ENCODE data around the gene XRCC4. TPM values are rescaled to one million over a fixed set of nuclear protein-coding genes. Genes with fewer than 3 reads are reported as not detected.

The XRCC4 gene
- total and polyA plus RNA-seq, 2 of the 13 experiments (the other 11 are each of a cell fraction or from before 2014, with no cell fraction given), result 2.8 to 12.6 TPM

DNA sequence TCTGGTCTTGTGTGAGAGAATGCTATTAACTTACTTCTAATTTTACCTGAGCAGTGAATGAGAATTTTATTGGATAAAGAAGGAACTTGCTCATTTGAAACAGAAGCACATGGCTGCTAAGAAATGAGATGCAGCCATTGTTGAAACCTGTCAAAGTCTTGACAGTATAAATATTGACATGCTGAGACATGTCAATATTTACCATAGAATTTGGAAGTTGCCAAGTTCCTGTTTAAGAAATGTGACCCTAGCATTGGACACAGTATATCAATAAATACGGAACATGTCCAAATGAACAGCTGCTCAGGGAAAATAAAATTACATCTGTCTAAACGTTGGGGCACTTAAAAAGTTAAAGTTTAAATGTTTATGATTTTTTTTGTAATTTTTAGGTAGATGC lies 7.8 kb downstream of the XRCC4 start (continued):
- TF ChIP-seq, protein P1, sequence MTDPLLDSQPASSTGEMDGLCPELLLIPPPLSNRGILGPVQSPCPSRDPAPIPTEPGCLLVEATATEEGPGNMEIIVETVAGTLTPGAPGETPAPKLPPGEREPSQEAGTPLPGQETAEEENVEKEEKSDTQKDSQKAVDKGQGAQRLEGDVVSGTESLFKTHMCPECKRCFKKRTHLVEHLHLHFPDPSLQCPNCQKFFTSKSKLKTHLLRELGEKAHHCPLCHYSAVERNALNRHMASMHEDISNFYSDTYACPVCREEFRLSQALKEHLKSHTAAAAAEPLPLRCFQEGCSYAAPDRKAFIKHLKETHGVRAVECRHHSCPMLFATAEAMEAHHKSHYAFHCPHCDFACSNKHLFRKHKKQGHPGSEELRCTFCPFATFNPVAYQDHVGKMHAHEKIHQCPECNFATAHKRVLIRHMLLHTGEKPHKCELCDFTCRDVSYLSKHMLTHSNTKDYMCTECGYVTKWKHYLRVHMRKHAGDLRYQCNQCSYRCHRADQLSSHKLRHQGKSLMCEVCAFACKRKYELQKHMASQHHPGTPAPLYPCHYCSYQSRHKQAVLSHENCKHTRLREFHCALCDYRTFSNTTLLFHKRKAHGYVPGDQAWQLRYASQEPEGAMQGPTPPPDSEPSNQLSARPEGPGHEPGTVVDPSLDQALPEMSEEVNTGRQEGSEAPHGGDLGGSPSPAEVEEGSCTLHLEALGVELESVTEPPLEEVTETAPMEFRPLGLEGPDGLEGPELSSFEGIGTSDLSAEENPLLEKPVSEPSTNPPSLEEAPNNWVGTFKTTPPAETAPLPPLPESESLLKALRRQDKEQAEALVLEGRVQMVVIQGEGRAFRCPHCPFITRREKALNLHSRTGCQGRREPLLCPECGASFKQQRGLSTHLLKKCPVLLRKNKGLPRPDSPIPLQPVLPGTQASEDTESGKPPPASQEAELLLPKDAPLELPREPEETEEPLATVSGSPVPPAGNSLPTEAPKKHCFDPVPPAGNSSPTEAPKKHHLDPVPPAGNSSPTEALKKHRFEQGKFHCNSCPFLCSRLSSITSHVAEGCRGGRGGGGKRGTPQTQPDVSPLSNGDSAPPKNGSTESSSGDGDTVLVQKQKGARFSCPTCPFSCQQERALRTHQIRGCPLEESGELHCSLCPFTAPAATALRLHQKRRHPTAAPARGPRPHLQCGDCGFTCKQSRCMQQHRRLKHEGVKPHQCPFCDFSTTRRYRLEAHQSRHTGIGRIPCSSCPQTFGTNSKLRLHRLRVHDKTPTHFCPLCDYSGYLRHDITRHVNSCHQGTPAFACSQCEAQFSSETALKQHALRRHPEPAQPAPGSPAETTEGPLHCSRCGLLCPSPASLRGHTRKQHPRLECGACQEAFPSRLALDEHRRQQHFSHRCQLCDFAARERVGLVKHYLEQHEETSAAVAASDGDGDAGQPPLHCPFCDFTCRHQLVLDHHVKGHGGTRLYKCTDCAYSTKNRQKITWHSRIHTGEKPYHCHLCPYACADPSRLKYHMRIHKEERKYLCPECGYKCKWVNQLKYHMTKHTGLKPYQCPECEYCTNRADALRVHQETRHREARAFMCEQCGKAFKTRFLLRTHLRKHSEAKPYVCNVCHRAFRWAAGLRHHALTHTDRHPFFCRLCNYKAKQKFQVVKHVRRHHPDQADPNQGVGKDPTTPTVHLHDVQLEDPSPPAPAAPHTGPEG (CRISPR knock-in tag; IDR thresholded peaks at IDR 0.05), result no peak
- TF ChIP-seq TCF12 (IDR thresholded peaks at IDR 0.05) (no peak), TCF12 (CRISPR knock-in tag; IDR thresholded peaks at IDR 0.05) (no peak), ZNF136 (CRISPR knock-in tag; IDR thresholded peaks at IDR 0.05; ENCODE audit: low read depth) (no peak), POLR2G (IDR thresholded peaks at IDR 0.05; ENCODE audit: low read depth, low read length) (no peak), CBX5 (CRISPR knock-in tag; IDR thresholded peaks at IDR 0.05; ENCODE audit: borderline replicate concordance) (no peak)
- TF ChIP-seq, protein P2, sequence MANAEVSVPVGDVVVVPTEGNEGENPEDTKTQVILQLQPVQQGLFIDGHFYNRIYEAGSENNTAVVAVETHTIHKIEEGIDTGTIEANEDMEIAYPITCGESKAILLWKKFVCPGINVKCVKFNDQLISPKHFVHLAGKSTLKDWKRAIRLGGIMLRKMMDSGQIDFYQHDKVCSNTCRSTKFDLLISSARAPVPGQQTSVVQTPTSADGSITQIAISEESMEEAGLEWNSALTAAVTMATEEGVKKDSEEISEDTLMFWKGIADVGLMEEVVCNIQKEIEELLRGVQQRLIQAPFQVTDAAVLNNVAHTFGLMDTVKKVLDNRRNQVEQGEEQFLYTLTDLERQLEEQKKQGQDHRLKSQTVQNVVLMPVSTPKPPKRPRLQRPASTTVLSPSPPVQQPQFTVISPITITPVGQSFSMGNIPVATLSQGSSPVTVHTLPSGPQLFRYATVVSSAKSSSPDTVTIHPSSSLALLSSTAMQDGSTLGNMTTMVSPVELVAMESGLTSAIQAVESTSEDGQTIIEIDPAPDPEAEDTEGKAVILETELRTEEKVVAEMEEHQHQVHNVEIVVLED (CRISPR knock-in tag; IDR thresholded peaks at IDR 0.05; ENCODE audit: borderline replicate concordance), result no peak
- TF ChIP-seq, protein P3, sequence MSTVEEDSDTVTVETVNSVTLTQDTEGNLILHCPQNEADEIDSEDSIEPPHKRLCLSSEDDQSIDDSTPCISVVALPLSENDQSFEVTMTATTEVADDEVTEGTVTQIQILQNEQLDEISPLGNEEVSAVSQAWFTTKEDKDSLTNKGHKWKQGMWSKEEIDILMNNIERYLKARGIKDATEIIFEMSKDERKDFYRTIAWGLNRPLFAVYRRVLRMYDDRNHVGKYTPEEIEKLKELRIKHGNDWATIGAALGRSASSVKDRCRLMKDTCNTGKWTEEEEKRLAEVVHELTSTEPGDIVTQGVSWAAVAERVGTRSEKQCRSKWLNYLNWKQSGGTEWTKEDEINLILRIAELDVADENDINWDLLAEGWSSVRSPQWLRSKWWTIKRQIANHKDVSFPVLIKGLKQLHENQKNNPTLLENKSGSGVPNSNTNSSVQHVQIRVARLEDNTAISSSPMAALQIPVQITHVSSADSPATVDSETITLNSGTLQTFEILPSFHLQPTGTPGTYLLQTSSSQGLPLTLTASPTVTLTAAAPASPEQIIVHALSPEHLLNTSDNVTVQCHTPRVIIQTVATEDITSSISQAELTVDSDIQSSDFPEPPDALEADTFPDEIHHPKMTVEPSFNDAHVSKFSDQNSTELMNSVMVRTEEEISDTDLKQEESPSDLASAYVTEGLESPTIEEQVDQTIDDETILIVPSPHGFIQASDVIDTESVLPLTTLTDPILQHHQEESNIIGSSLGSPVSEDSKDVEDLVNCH (CRISPR knock-in tag; IDR thresholded peaks at IDR 0.05), result no peak
- TF ChIP-seq, protein P4, sequence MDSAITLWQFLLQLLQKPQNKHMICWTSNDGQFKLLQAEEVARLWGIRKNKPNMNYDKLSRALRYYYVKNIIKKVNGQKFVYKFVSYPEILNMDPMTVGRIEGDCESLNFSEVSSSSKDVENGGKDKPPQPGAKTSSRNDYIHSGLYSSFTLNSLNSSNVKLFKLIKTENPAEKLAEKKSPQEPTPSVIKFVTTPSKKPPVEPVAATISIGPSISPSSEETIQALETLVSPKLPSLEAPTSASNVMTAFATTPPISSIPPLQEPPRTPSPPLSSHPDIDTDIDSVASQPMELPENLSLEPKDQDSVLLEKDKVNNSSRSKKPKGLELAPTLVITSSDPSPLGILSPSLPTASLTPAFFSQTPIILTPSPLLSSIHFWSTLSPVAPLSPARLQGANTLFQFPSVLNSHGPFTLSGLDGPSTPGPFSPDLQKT (CRISPR knock-in tag; IDR thresholded peaks at IDR 0.05; ENCODE audit: borderline replicate concordance), result no peak
- TF ChIP-seq, protein P5, sequence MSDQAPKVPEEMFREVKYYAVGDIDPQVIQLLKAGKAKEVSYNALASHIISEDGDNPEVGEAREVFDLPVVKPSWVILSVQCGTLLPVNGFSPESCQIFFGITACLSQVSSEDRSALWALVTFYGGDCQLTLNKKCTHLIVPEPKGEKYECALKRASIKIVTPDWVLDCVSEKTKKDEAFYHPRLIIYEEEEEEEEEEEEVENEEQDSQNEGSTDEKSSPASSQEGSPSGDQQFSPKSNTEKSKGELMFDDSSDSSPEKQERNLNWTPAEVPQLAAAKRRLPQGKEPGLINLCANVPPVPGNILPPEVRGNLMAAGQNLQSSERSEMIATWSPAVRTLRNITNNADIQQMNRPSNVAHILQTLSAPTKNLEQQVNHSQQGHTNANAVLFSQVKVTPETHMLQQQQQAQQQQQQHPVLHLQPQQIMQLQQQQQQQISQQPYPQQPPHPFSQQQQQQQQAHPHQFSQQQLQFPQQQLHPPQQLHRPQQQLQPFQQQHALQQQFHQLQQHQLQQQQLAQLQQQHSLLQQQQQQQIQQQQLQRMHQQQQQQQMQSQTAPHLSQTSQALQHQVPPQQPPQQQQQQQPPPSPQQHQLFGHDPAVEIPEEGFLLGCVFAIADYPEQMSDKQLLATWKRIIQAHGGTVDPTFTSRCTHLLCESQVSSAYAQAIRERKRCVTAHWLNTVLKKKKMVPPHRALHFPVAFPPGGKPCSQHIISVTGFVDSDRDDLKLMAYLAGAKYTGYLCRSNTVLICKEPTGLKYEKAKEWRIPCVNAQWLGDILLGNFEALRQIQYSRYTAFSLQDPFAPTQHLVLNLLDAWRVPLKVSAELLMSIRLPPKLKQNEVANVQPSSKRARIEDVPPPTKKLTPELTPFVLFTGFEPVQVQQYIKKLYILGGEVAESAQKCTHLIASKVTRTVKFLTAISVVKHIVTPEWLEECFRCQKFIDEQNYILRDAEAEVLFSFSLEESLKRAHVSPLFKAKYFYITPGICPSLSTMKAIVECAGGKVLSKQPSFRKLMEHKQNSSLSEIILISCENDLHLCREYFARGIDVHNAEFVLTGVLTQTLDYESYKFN (CRISPR knock-in tag; conservative IDR thresholded peaks at IDR 0.05), result peak; percentile 83
- TF ChIP-seq, protein P6, sequence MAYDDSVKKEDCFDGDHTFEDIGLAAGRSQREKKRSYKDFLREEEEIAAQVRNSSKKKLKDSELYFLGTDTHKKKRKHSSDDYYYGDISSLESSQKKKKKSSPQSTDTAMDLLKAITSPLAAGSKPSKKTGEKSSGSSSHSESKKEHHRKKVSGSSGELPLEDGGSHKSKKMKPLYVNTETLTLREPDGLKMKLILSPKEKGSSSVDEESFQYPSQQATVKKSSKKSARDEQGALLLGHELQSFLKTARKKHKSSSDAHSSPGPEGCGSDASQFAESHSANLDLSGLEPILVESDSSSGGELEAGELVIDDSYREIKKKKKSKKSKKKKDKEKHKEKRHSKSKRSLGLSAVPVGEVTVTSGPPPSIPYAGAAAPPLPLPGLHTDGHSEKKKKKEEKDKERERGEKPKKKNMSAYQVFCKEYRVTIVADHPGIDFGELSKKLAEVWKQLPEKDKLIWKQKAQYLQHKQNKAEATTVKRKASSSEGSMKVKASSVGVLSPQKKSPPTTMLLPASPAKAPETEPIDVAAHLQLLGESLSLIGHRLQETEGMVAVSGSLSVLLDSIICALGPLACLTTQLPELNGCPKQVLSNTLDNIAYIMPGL (CRISPR knock-in tag; IDR thresholded peaks at IDR 0.05; ENCODE audit: borderline replicate concordance in 1 of 2, low read depth in 1 of 2), result no peak
